ENCODE measurements around the gene ASRGL1.
"Not testable (repeated sequence)": the region's sequence is repeated elsewhere in the genome, so short reads cannot be mapped to it uniquely, and the experiment has no call there.

Gene ASRGL1

DNA sequence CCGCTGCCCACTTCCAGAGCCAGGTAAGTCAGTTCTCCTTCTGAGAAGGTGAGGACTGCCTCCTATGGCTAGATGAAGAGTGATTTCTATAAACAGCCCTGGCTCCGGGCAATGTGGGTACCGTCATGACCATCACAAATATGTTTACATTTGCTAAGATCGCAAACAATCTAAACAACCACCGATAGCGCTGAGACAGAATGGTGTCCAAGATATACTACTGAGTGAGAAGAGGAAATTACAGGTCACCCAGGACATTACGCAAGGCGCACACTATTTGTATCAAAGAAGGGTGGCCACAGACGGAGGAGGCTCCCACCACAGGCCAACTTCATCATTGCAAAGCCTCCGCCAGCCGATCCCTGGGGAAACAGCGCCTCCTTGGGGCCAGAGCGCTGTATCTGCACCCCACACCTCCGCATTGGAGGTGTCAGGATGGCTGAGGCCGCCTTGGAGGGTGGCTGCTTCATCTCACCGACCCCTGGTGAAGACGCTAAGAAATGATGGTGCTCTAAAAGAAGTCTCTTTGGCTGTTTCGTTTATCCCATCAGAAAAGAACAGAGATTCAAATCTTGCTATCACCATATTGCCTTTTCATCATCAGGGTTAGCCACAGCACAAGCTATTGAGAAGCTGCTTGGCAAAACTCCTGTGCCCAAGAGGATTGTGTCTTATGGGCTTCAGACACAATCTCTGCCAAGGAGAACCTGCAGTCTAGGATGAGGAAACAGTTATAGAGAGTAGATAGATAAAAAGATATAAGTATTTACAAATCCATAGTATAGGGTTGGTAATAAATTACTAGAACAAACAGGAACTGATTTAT lies 12.3 kb upstream of the ASRGL1 start:
- Histone ChIP-seq H3K9ac (no peak overlapping the region), H3K9me3 (replicated peaks in 1 of 11) (no peaks in the 10 kb centered on the region), H3K36me3 (no peaks in the 10 kb centered on the region), H3K27me3 (no peaks in the 10 kb centered on the region), H3K4me3 (no peak overlapping the region), H3K4me1 (peaks cover 0 to 11% (median 3%) of the 10 kb centered on the region in 10 experiments; a peak in 7 of 20 replicates), H3K27ac (no peak overlapping the region), H3K4me2 (peak overlapping the region in 3 of 11 experiments; percentile 20 to 49 (median 24); a peak in 4 of 22 replicates), H4K20me1 (no peaks in the 10 kb centered on the region)
- peak in 4 of 11 experiments; percentile 33 to 67 (median 44); a peak in 7 of 22 replicates for TF ChIP-seq Cebpa-rat (IDR thresholded peaks at IDR 0.05)

DNA sequence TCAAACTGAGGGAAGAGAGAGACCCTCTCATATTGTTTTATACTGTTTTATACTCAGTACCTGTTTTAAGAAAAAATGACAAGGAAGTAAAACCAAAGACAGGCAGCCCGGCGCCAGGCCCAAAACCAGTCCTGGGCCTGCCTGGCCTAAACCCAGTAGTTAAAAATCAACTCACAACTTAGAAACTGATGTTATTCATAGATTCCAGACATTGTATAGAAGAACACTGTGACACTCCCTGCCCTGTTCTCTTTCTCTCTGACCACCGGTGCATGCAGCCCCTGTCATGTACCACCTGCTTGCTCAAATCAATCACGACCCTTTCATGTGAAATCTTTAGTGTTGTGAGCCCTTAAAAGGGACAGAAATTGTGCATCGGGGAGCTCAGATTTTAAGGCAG lies 11.5 kb upstream of the ASRGL1 start:
- H3K27ac ChIP-seq; H3K9me3 ChIP-seq (replicated peaks in 1 of 11); H3K4me3 ChIP-seq; H3K36me3 ChIP-seq; H3K4me2 ChIP-seq; H3K27me3 ChIP-seq; H3K9ac ChIP-seq; H4K20me1 ChIP-seq: not testable (repeated sequence)
- peaks cover 0 to 17% (median 3%) of the 10 kb centered on the region in 10 experiments; a peak in 7 of 20 replicates for H3K4me1 ChIP-seq

DNA sequence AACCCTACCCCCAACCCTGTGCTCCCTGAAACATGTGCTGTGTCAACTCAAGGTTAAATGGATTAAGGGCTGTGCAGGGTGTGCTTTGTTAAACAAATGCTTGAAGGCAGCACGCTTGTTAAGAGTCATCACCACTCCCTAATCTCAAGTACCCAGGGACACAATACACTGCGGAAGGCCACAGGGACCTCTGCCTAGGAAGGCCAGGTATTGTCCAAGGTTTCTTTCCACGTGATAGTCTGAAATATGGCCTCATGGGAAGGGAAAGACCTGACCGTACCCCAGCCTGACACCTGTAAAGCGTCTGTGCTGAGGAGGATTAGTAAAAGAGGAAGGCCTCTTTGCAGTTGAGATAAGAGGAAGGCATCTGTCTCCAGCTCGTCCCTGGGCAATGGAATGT lies 10.5 kb upstream of the ASRGL1 start:
- H3K27ac ChIP-seq; H3K27me3 ChIP-seq; H3K4me3 ChIP-seq; H3K9ac ChIP-seq; H3K4me2 ChIP-seq; H4K20me1 ChIP-seq; H3K36me3 ChIP-seq; H3K9me3 ChIP-seq (replicated peaks in 1 of 11): not testable (repeated sequence)
- peaks cover 0 to 17% (median 3%) of the 10 kb centered on the region in 10 experiments; a peak in 7 of 20 replicates for H3K4me1 ChIP-seq

DNA sequence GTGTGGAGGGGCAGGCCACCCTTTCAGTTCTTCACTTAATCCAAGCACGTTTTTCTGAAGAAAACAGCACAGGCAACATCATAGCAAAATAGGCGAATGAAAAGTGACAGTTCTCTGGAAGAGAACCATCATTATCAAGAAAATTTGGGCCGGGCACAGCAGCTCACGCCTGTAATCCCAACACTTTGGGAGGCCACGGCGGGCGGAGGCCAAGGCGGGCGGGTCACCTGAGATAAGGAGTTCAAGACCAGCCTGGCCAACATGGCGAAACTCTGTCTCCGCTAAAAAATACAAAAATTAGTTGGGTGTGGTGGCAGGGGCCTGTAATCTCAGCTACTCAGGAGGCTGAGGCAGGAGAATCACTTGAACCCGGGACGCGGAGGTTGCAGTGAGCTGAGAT lies 9.7 kb upstream of the ASRGL1 start:
- not testable (repeated sequence) for H3K27ac ChIP-seq; H3K27me3 ChIP-seq; H3K4me2 ChIP-seq; H4K20me1 ChIP-seq; H3K36me3 ChIP-seq; H3K9me3 ChIP-seq (replicated peaks in 1 of 11); H3K9ac ChIP-seq; H3K4me3 ChIP-seq
- peaks cover 0 to 17% (median 3%) of the 10 kb centered on the region in 10 experiments; a peak in 7 of 20 replicates for H3K4me1 ChIP-seq

DNA sequence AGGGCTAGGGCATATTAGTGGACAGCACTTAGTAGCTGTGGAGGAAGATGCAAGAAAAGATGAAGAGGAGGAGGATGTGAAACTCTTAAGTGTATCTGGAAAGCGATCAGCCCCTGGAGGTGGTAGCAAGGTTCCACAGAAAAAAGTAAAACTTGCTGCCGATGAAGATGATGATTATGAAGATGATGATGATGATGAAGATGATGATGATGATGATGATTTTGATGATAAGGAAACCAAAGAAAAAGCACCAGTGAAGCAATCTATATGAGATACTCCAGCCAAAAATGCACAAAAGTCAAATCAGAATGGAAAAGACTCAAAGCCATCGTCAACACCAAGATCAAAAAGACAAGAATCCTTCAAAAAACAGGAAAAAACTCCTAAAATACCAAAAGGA lies 6.0 kb upstream of the ASRGL1 start:
- H3K4me2 ChIP-seq; H3K9me3 ChIP-seq (replicated peaks in 1 of 11); H3K4me3 ChIP-seq; H4K20me1 ChIP-seq; H3K9ac ChIP-seq; H3K36me3 ChIP-seq; H3K27ac ChIP-seq: not testable (repeated sequence)
- peaks cover 0 to 33% (median 0%) of the 10 kb centered on the region in 10 experiments; a peak in 7 of 20 replicates for H3K4me1 ChIP-seq
- peaks cover 14 to 24% (median 18%) of the 10 kb centered on the region in 11 experiments for H3K27me3 ChIP-seq

DNA sequence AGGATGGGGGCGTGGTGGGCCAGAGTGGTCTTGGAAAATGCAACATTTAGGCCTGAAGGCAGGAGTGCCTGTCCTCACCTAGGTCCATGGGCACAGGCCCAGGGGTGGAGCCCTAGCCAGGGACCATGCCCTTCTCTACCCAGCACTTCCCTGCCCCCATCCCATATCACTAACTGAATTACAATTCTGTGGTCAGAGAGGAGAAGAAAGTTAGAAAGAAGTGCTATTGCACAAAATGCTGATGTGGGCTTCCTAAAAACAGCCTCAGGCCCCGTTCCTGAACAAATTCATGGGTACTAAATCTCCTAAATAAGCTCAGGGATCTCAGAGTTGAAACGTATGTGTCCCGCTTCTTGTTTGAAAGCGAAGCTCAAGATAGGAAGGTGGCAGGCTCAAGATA lies 3.5 kb upstream of the ASRGL1 start:
- H3K27me3 ChIP-seq, result peaks cover 39 to 49% (median 43%) of the 10 kb centered on the region in 11 experiments
- no peak overlapping the region for H3K4me3 ChIP-seq
- H3K27ac ChIP-seq, result no peak overlapping the region
- no peaks in the 10 kb centered on the region for H3K36me3 ChIP-seq
- H3K9me3 ChIP-seq (replicated peaks in 1 of 11), result peaks cover 0 to 21% (median 6%) of the 10 kb centered on the region in 11 experiments; a peak in 10 of 22 replicates
- TF ChIP-seq Cebpa-rat (IDR thresholded peaks at IDR 0.05), result no peak
- peak overlapping the region in 4 of 11 experiments; percentile 16 to 71 (median 33); a peak in 6 of 22 replicates for H3K4me2 ChIP-seq
- peaks cover 0 to 37% (median 8%) of the 10 kb centered on the region in 10 experiments; a peak in 10 of 20 replicates for H3K4me1 ChIP-seq
- no peaks in the 10 kb centered on the region for H4K20me1 ChIP-seq
- no peak overlapping the region for H3K9ac ChIP-seq

DNA sequence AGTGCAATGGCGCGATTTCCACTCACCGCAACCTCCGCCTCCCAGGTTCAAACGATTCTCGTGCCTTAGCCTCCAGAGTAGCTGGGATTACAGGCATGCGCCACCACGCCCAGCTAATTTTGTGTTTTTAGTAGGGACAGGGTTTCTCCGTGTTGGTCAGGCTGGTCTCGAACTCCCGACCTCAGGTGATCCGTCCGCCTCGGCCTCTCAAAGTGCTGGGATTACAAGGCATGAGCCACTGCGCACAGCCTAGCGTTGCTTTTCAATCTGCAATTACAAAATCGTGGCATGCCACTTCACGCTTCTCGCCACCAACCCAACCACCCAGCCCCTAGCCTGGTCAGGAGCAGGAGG lies 322 bp upstream of the ASRGL1 start:
- not testable (repeated sequence) for H3K36me3 ChIP-seq, H3K27ac ChIP-seq, H4K20me1 ChIP-seq
- H3K9ac ChIP-seq, result peak overlapping the region in 4 of 11 experiments; percentile 59 to 75 (median 73); a peak in 6 of 22 replicates
- H3K4me2 ChIP-seq, result peak overlapping the region; percentile 77 to 94 (median 84)
- peaks cover 0 to 21% (median 6%) of the 10 kb centered on the region in 11 experiments; a peak in 10 of 22 replicates for H3K9me3 ChIP-seq (replicated peaks in 1 of 11)
- H3K27me3 ChIP-seq, result peaks cover 53 to 62% (median 58%) of the 10 kb centered on the region in 11 experiments
- peak overlapping the region; percentile 58 to 74 (median 66); a peak in 19 of 20 replicates for H3K4me3 ChIP-seq
- H3K4me1 ChIP-seq, result peaks cover 7 to 52% (median 22%) of the 10 kb centered on the region in 10 experiments

DNA sequence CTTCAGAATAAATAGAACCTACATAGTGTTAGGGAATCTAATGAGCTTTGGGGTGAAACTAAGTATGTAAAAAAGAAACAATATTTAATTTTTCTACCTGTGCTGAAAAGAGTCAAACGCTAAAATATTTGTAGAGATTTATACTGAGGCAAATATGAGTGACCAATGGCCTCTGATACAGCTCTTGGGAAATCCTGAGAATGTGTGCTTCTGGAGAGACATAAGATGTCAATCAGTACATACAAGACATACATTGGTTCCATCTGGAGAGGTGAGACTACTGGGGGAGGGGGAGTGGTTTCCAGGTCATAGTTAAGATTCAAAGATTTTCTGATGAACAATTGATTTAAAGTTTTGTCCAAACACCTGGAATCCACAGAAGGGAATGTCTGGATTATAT lies 970 bp downstream of the ASRGL1 start:
- H3K27ac ChIP-seq, result no peak overlapping the region
- peak overlapping the region in 7 of 11 experiments; percentile 67 to 75 (median 72); a peak in 12 of 22 replicates for H3K9ac ChIP-seq
- H3K36me3 ChIP-seq, result no peaks in the 10 kb centered on the region
- no peaks in the 10 kb centered on the region for H4K20me1 ChIP-seq
- no peak for TF ChIP-seq Cebpa-rat (IDR thresholded peaks at IDR 0.05)
- peaks cover 0 to 21% (median 6%) of the 10 kb centered on the region in 11 experiments; a peak in 10 of 22 replicates for H3K9me3 ChIP-seq (replicated peaks in 1 of 11)
- H3K4me3 ChIP-seq, result peak overlapping the region; percentile 58 to 74 (median 66); a peak in 19 of 20 replicates
- peaks cover 12 to 65% (median 26%) of the 10 kb centered on the region in 10 experiments for H3K4me1 ChIP-seq
- peaks cover 53 to 62% (median 58%) of the 10 kb centered on the region in 11 experiments for H3K27me3 ChIP-seq
- peak overlapping the region; percentile 77 to 94 (median 84) for H3K4me2 ChIP-seq

DNA sequence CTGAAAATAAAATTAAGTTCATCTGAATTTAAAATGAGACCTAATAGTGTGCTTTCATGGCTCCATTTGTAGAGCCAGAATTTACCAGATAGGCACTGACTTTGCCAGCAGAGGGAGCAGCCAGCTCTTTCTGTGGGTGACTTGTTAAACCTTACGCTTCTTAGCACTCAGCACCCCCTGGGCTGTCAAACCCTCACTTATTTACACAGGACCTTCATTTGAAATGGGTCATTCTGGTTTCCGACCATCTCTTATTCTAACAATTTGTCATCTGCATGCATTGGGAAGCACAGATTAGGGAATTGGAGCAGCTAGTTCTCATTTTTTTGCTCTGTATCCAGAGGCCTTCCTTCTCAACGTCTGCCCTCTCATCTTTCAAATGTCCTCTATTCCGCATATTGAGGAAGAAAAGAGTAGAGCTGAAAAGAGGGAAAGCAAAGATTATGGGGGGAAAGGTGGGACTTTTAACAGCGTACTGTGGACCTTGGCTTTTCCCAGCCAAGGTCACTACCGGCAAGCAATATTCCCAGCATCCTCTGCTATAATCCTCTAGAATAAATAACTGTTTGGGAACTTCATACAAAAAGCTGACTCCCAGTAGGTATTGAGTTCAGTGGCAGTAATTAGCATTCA lies 3.1 kb downstream of the ASRGL1 start:
- H3K4me1 ChIP-seq, result peaks cover 12 to 75% (median 28%) of the 10 kb centered on the region in 10 experiments
- H3K9ac ChIP-seq, result peak overlapping the region in 2 of 11 experiments; percentile 14 to 20; a peak in 1 of 22 replicates
- H3K9me3 ChIP-seq (replicated peaks in 1 of 11), result peaks cover 0 to 21% (median 6%) of the 10 kb centered on the region in 11 experiments; a peak in 9 of 22 replicates
- no peak overlapping the region for H3K27ac ChIP-seq
- peaks cover 45 to 51% (median 48%) of the 10 kb centered on the region in 11 experiments for H3K27me3 ChIP-seq
- peak overlapping the region; percentile 26 to 92 (median 55); a peak in 21 of 22 replicates for H3K4me2 ChIP-seq
- peak overlapping the region in 1 of 10 experiments; percentile 18; a peak in 1 of 20 replicates for H3K4me3 ChIP-seq
- H4K20me1 ChIP-seq, result no peaks in the 10 kb centered on the region
- H3K36me3 ChIP-seq, result no peaks in the 10 kb centered on the region
- TF ChIP-seq Cebpa-rat (IDR thresholded peaks at IDR 0.05), result no peak

Measured in BLaER1 treated with 17β-estradiol and CSF1 and Interleukin-3, amounts not matched to agents 10 nM and 100 nM (cell line).